Gastrocnemius medialis (tissue), 4 donors: Measurements from ENCODE around the gene MEGF6.

Source experiments
- CTCF ChIP-seq, 5 experiments: fragments of 450-650 bp in 3 of 5; fragments of 200-600 bp in 2 of 5; sonication (generic) in 2 of 5; IDR thresholded peaks in 4 of 5; conservative IDR thresholded peaks in 1 of 5; 1 replicate in 4 of 5; 2 replicates in 1 of 5; pipeline ENCODE4 v1.5.1; 2016 to 2019; ENCODE audit warnings: antibody characterized with exemption in 5 of 5, mild to moderate bottlenecking in 3 of 5, moderate library complexity in 3 of 5
- POLR2A ChIP-seq, 2 donors: fragments of 450-650 bp; IDR thresholded peaks; one replicate each; pipeline ENCODE4 v1.6.1; 2017; ENCODE audit warnings: antibody characterized with exemption in 2 of 2, mild to moderate bottlenecking in 2 of 2, moderate library complexity in 2 of 2

- TF ChIP-seq POLR2A (IDR thresholded peaks at IDR 0.05), result no peak
- no peak for TF ChIP-seq CTCF (IDR thresholded peaks at IDR 0.05 in 4 of 5, conservative IDR thresholded peaks at IDR 0.05 in 1 of 5)
Observed at GRCh38 chr1:3562712-3563111, 48.6 kb downstream of the MEGF6 start.
